CD14-positive monocyte (primary cell): Measurements from ENCODE around the gene CHST11. TPM values are rescaled to one million over a fixed set of nuclear protein-coding genes. Genes with fewer than 3 reads are reported as not detected.

ENCODE experiments used
- DNase-seq, 3 donors: peaks; one replicate each; pipeline ENCODE4 v3.0.0-alpha.2; 2011 to 2022
- H2AFZ ChIP-seq: 2 replicates; pipeline ENCODE4 v1.6.0; 2012; ENCODE audit warnings: mild to moderate bottlenecking, low read depth, low read length, inconsistent platforms; ENCODE audit not compliant: insufficient read depth, poor library complexity, severe bottlenecking
- H3K27ac ChIP-seq, 2 donors: 1 replicate in 1 of 2; 2 replicates in 1 of 2; pipeline ENCODE4 v1.5.1; 2012 to 2013; ENCODE audit warnings: low read length in 2 of 2, control low read depth in 1 of 2, inconsistent platforms in 1 of 2, low read depth in 1 of 2, mild to moderate bottlenecking in 1 of 2
- H3K27me3 ChIP-seq, 2 donors: one replicate each; pipeline versions ENCODE4 v1.6.0 to v1.6.1; 2011 to 2013; ENCODE audit warnings: low read length in 2 of 2; ENCODE audit not compliant: control insufficient read depth in 2 of 2, insufficient read depth in 2 of 2
- H3K36me3 ChIP-seq, 2 donors: replicated peaks in 1 of 2; 1 replicate in 1 of 2; 2 replicates in 1 of 2; pipeline versions ENCODE4 v1.5.1 to v1.6.1; 2012 to 2013; ENCODE audit warnings: low read length in 2 of 2, control low read depth in 1 of 2, inconsistent platforms in 1 of 2, mild to moderate bottlenecking in 1 of 2; ENCODE audit not compliant: insufficient read depth in 2 of 2, control insufficient read depth in 1 of 2
- H3K4me1 ChIP-seq, 2 donors: 1 replicate in 1 of 2; 2 replicates in 1 of 2; pipeline versions ENCODE4 v1.5.1 to v1.6.1; 2012 to 2013; ENCODE audit warnings: low read length in 2 of 2, control low read depth in 1 of 2, inconsistent platforms in 1 of 2, mild to moderate bottlenecking in 1 of 2, moderate library complexity in 1 of 2; ENCODE audit not compliant: insufficient read depth in 2 of 2, control insufficient read depth in 1 of 2
- H3K4me2 ChIP-seq: replicated peaks from 2 replicates; pipeline ENCODE3; 2012; ENCODE audit warnings: low read length, moderate library complexity, mild to moderate bottlenecking; ENCODE audit not compliant: poor library complexity, severe bottlenecking; ENCODE audit errors: extremely low read depth
- H3K4me3 ChIP-seq, 3 experiments: fragments of 200-600 bp in 1 of 3; sonication (generic) in 1 of 3; replicated peaks in 1 of 3; 1 replicate in 2 of 3; 2 replicates in 1 of 3; pipeline ENCODE4 v1.5.1; 2011 to 2013; ENCODE audit warnings: low read length in 3 of 3, mild to moderate bottlenecking in 3 of 3, control low read depth in 2 of 3, low read depth in 2 of 3, inconsistent platforms in 1 of 3, moderate library complexity in 1 of 3
- H3K79me2 ChIP-seq: 2 replicates; pipeline ENCODE4 v1.6.0; 2012; ENCODE audit warnings: mild to moderate bottlenecking, control low read depth, inconsistent platforms, low read length, moderate library complexity; ENCODE audit not compliant: insufficient read depth
- H3K9ac ChIP-seq: 2 replicates; pipeline ENCODE4 v1.6.0; 2017; ENCODE audit warnings: low read length, mild to moderate bottlenecking; ENCODE audit not compliant: insufficient read depth, poor library complexity, severe bottlenecking
- H3K9me3 ChIP-seq, 2 donors: replicated peaks in 1 of 2; 1 replicate in 1 of 2; 2 replicates in 1 of 2; pipeline versions ENCODE4 v1.5.1 to v1.6.1; 2012 to 2013; ENCODE audit warnings: low read length in 2 of 2, control low read depth in 1 of 2; ENCODE audit not compliant: control insufficient read depth in 1 of 2, insufficient read depth in 1 of 2
- H4K20me1 ChIP-seq: 2 replicates; pipeline ENCODE4 v1.6.0; 2012; ENCODE audit warnings: mild to moderate bottlenecking, low read length, control low read depth, moderate library complexity; ENCODE audit not compliant: insufficient read depth
- H3K27ac Mint-ChIP-seq, 7 donors: one replicate each; pipeline ENCODE4 v1.8.0; 2020; ENCODE audit warnings: mild to moderate bottlenecking in 7 of 7, mixed read lengths in 7 of 7, moderate library complexity in 6 of 7, inconsistent platforms in 2 of 7
- H3K27me3 Mint-ChIP-seq, 3 donors: one replicate each; pipeline ENCODE4 v1.8.0; 2021 to 2022; ENCODE audit warnings: low read depth in 3 of 3, mild to moderate bottlenecking in 3 of 3, mixed read lengths in 3 of 3, moderate library complexity in 3 of 3, inconsistent platforms in 1 of 3
- H3K36me3 Mint-ChIP-seq, 2 donors: one replicate each; pipeline ENCODE4 v1.8.0; 2020; ENCODE audit warnings: mixed read lengths in 2 of 2, inconsistent platforms in 1 of 2, mild to moderate bottlenecking in 1 of 2
- H3K4me1 Mint-ChIP-seq: one replicate; pipeline ENCODE4 v1.8.0; 2020; ENCODE audit warnings: mild to moderate bottlenecking, mixed read lengths
- H3K4me3 Mint-ChIP-seq, 2 donors: one replicate each; pipeline ENCODE4 v1.8.0; 2020; ENCODE audit warnings: mild to moderate bottlenecking in 2 of 2, mixed read lengths in 2 of 2, moderate library complexity in 1 of 2
- H3K9me3 Mint-ChIP-seq, 7 donors: one replicate each; pipeline ENCODE4 v1.8.0; 2020 to 2022; ENCODE audit warnings: mixed read lengths in 7 of 7, mild to moderate bottlenecking in 6 of 7, moderate library complexity in 6 of 7, inconsistent platforms in 2 of 7
- CTCF ChIP-seq: fragments of 200-600 bp; IDR thresholded peaks from one replicate; pipeline ENCODE4 v1.8.0; 2022; ENCODE audit warnings: antibody characterized with exemption, mild to moderate bottlenecking
- WGBS: methylation state at CpG from one replicate; pipeline ENCODE4 v1.1.5; 2013; ENCODE audit warnings: missing lambda C conversion rate; ENCODE audit not compliant: insufficient coverage; 5-methylcytosine and 5-hydroxymethylcytosine counted together
- intact Hi-C, 2 donors: fragments of 100-400 bp; cut with micrococcal nuclease; formaldehyde crosslinking; loops; one replicate each; pipeline versions ENCODE4 v1.15.0 to v1.15.1; 2023
- polyA plus RNA-seq, 3 donors: library from polyadenylated mRNA; depleted of rRNA in 1 of 3; unstranded in 2 of 3; stranded (reverse) in 1 of 3; fragments of 300-500 nt in 2 of 3; fragments of >200 nt in 1 of 3; fragmentation: Illumina TruSeq in 2 of 3; gene quantifications; 1 replicate in 2 of 3; 2 replicates in 1 of 3; pipeline ENCODE4 v1.2.3, GENCODE V29; 2012 to 2021

CHST11 gene
- polyA plus RNA-seq, 3 donors = 44.4 to 66.6 (median 48.4) TPM

- peaks cover 98% of the 10 kb centered on the region for H3K79me2 ChIP-seq
Measured at GRCh38 chr12:104683831-104684503, 227.2 kb downstream of the CHST11 start.

GRCh38 chr12:104684884-104685283, 228.1 kb downstream of the CHST11 start:
- TF ChIP-seq CTCF = no peak
- H3K9me3 ChIP-seq = no peaks in the 10 kb centered on the region
- peak overlapping the region in 5 of 7 donors; percentile 43 to 93 (median 63) for H3K27ac Mint-ChIP-seq
- no peaks in the 10 kb centered on the region for H3K27me3 ChIP-seq
- intact Hi-C loops = loop anchor here in 1 of 2 donors (5.0 kb wide), 1 partner anchor 33 kb away; no protein-coding TSS in a partner anchor
- peaks cover 0 to 3% (median 0%) of the 10 kb centered on the region in 3 donors for H3K27me3 Mint-ChIP-seq
- H3K4me1 Mint-ChIP-seq = peaks cover 96% of the 10 kb centered on the region
- no peak overlapping the region for H3K9ac ChIP-seq
- WGBS = no CpG with 5 or more reads among the region's 1 CpG
- H3K4me1 ChIP-seq = peaks cover 96 to 100% of the 10 kb centered on the region in 2 donors
- peaks cover 98% of the 10 kb centered on the region for H3K79me2 ChIP-seq
- H3K36me3 ChIP-seq = no peaks in the 10 kb centered on the region
- peaks cover 0 to 4% (median 0%) of the 10 kb centered on the region in 7 donors for H3K9me3 Mint-ChIP-seq
- no peak overlapping the region for H2AFZ ChIP-seq
- no peak overlapping the region for H3K27ac ChIP-seq
- no peak overlapping the region for H3K4me3 Mint-ChIP-seq
- DNase-seq = no peak
- peaks cover 13% of the 10 kb centered on the region for H4K20me1 ChIP-seq
- peaks cover 6 to 10% of the 10 kb centered on the region in 2 donors for H3K36me3 Mint-ChIP-seq
- no peak overlapping the region for H3K4me2 ChIP-seq
- no peak overlapping the region for H3K4me3 ChIP-seq

More at GRCh38 chr12:104683831-104684503, 227.2 kb downstream of the CHST11 start:
- Histone ChIP-seq H4K20me1 (peaks cover 16% of the 10 kb centered on the region), H3K4me3 (peak overlapping the region in 1 of 3 experiments; percentile 70), H3K4me1 (peaks cover 96 to 100% of the 10 kb centered on the region in 2 donors), H3K9me3 (no peaks in the 10 kb centered on the region), H3K9ac (no peak overlapping the region), H3K27me3 (no peaks in the 10 kb centered on the region), H2AFZ (no peak overlapping the region), H3K4me2 (peak overlapping the region; percentile 13), H3K27ac (peak overlapping the region; percentile 26 to 94), H3K36me3 (no peaks in the 10 kb centered on the region)
- peaks cover 7 to 16% of the 10 kb centered on the region in 2 donors for H3K36me3 Mint-ChIP-seq
- WGBS = 48% methylated on average over 4 of the region's 5 CpGs
- DNase-seq = peak in 1 of 3 donors; percentile 1
- no peak overlapping the region for H3K4me3 Mint-ChIP-seq
- peak overlapping the region; percentile 91 to 98 (median 96) for H3K27ac Mint-ChIP-seq
- intact Hi-C loops = no loop called here
- H3K27me3 Mint-ChIP-seq = peaks cover 0 to 6% (median 0%) of the 10 kb centered on the region in 3 donors
- no peak for TF ChIP-seq CTCF
- H3K9me3 Mint-ChIP-seq = peaks cover 0 to 4% (median 0%) of the 10 kb centered on the region in 7 donors
- H3K4me1 Mint-ChIP-seq = peaks cover 96% of the 10 kb centered on the region
